Stimulated activated naive CD8-positive, alpha-beta T cell treated with anti-CD3 and anti-CD28 coated beads, Interleukin-15, Interleukin-2, amounts not matched to agents 100 ng/mL and 50 ng/mL, for 24 hours (primary cell): ENCODE results near the gene GPN3.
"Not testable (repeated sequence)": the region's sequence is repeated elsewhere in the genome, so short reads cannot be mapped to it uniquely, and the experiment has no call there.

Experiments used
- H3K27ac Mint-ChIP-seq: one replicate; pipeline ENCODE4 v1.8.0; 2021; ENCODE audit warnings: mild to moderate bottlenecking, mixed read lengths
- H3K27me3 Mint-ChIP-seq: one replicate; pipeline ENCODE4 v1.8.0; 2021; ENCODE audit warnings: mixed read lengths
- H3K36me3 Mint-ChIP-seq: one replicate; pipeline ENCODE4 v1.8.0; 2021; ENCODE audit warnings: low read depth, mixed read lengths
- H3K4me1 Mint-ChIP-seq: one replicate; pipeline ENCODE4 v1.8.0; 2021; ENCODE audit warnings: low read depth, mixed read lengths
- H3K4me3 Mint-ChIP-seq: one replicate; pipeline ENCODE4 v1.8.0; 2021; ENCODE audit warnings: mild to moderate bottlenecking, mixed read lengths
- H3K9me3 Mint-ChIP-seq: one replicate; pipeline ENCODE4 v1.8.0; 2021; ENCODE audit warnings: mixed read lengths

The GPN3 gene

GRCh38 chr12:110465024-110465423 lies 3.0 kb downstream of the GPN3 start:
- Mint-ChIP-seq H3K36me3 (peaks cover 51% of the 10 kb centered on the region), H3K27ac (no peak overlapping the region), H3K9me3 (no peaks in the 10 kb centered on the region), H3K4me1 (peaks cover 40% of the 10 kb centered on the region), H3K27me3 (no peaks in the 10 kb centered on the region), H3K4me3 (no peak overlapping the region)

GRCh38 chr12:110461189-110461588 lies 6.9 kb downstream of the GPN3 start:
- not testable (repeated sequence) for H3K9me3 Mint-ChIP-seq, H3K27ac Mint-ChIP-seq, H3K27me3 Mint-ChIP-seq, H3K4me3 Mint-ChIP-seq
- H3K36me3 Mint-ChIP-seq = peaks cover 55% of the 10 kb centered on the region
- peaks cover 12% of the 10 kb centered on the region for H3K4me1 Mint-ChIP-seq

- Mint-ChIP-seq H3K4me3 (no peak overlapping the region), H3K36me3 (peaks cover 52% of the 10 kb centered on the region), H3K9me3 (no peaks in the 10 kb centered on the region), H3K4me1 (peaks cover 8% of the 10 kb centered on the region), H3K27ac (no peak overlapping the region), H3K27me3 (no peaks in the 10 kb centered on the region)
Measured at GRCh38 chr12:110458756-110459155, 9.3 kb downstream of the GPN3 start.

GRCh38 chr12:110453569-110454296 lies 14.3 kb downstream of the GPN3 start:
- H3K27ac Mint-ChIP-seq = no peak overlapping the region
- no peaks in the 10 kb centered on the region for H3K9me3 Mint-ChIP-seq
- H3K4me3 Mint-ChIP-seq = no peak overlapping the region
- H3K36me3 Mint-ChIP-seq = peaks cover 56% of the 10 kb centered on the region
- peaks cover 27% of the 10 kb centered on the region for H3K4me1 Mint-ChIP-seq
- H3K27me3 Mint-ChIP-seq = no peaks in the 10 kb centered on the region

- peaks cover 62% of the 10 kb centered on the region for H3K36me3 Mint-ChIP-seq
- no peaks in the 10 kb centered on the region for H3K9me3 Mint-ChIP-seq
- peaks cover 44% of the 10 kb centered on the region for H3K4me1 Mint-ChIP-seq
- peak overlapping the region; percentile 100 for H3K27ac Mint-ChIP-seq
- no peaks in the 10 kb centered on the region for H3K27me3 Mint-ChIP-seq
- H3K4me3 Mint-ChIP-seq = no peak overlapping the region
Measured at GRCh38 chr12:110451263-110451662, 16.8 kb downstream of the GPN3 start.

- H3K4me1 Mint-ChIP-seq = peaks cover 47% of the 10 kb centered on the region
Measured at GRCh38 chr12:110449799-110450497, 18.1 kb downstream of the GPN3 start, which contains the start of gene ARPC3. Gene ARPC3, minus strand, starts transcription at chr12:110450337. Its CDS starts 77 bp downstream, at chr12:110450260.

GRCh38 chr12:110444455-110444854 lies 23.6 kb downstream of the GPN3 start:
- Mint-ChIP-seq H3K27me3 (no peaks in the 10 kb centered on the region), H3K4me3 (no peak overlapping the region), H3K4me1 (peaks cover 41% of the 10 kb centered on the region), H3K27ac (peak overlapping the region; percentile 19), H3K36me3 (peaks cover 53% of the 10 kb centered on the region), H3K9me3 (no peaks in the 10 kb centered on the region)

More at GRCh38 chr12:110449799-110450497, 18.1 kb downstream of the GPN3 start, which contains the start of gene ARPC3:
- H3K9me3 Mint-ChIP-seq = no peaks in the 10 kb centered on the region
- peak within 1 kb of the TSS; percentile 99 for H3K4me3 Mint-ChIP-seq
- peaks cover 62% of the 10 kb centered on the region for H3K36me3 Mint-ChIP-seq
- H3K27ac Mint-ChIP-seq = peak within 1 kb of the TSS; percentile 100
- no peaks in the 10 kb centered on the region for H3K27me3 Mint-ChIP-seq

GRCh38 chr12:110436231-110436630 lies 31.8 kb downstream of the GPN3 start:
- Mint-ChIP-seq H3K4me1 (peaks cover 9% of the 10 kb centered on the region), H3K27ac (no peak overlapping the region), H3K27me3 (no peaks in the 10 kb centered on the region), H3K4me3 (no peak overlapping the region), H3K9me3 (no peaks in the 10 kb centered on the region), H3K36me3 (peaks cover 50% of the 10 kb centered on the region)

GRCh38 chr12:110431957-110432587 lies 36.0 kb downstream of the GPN3 start:
- Mint-ChIP-seq H3K4me1 (peaks cover 10% of the 10 kb centered on the region), H3K4me3 (no peak overlapping the region), H3K27ac (no peak overlapping the region), H3K36me3 (peaks cover 28% of the 10 kb centered on the region), H3K27me3 (no peaks in the 10 kb centered on the region), H3K9me3 (no peaks in the 10 kb centered on the region)

GRCh38 chr12:110429676-110430075 lies 38.4 kb downstream of the GPN3 start:
- not testable (repeated sequence) for H3K27me3 Mint-ChIP-seq, H3K9me3 Mint-ChIP-seq, H3K4me1 Mint-ChIP-seq, H3K36me3 Mint-ChIP-seq, H3K4me3 Mint-ChIP-seq, H3K27ac Mint-ChIP-seq

GRCh38 chr12:110426406-110426805 lies 41.7 kb downstream of the GPN3 start:
- H3K27me3 Mint-ChIP-seq = no peaks in the 10 kb centered on the region
- no peaks in the 10 kb centered on the region for H3K36me3 Mint-ChIP-seq
- no peak overlapping the region for H3K27ac Mint-ChIP-seq
- H3K4me1 Mint-ChIP-seq = peaks cover 3% of the 10 kb centered on the region
- no peaks in the 10 kb centered on the region for H3K9me3 Mint-ChIP-seq
- no peak overlapping the region for H3K4me3 Mint-ChIP-seq

GRCh38 chr12:110424237-110424636 lies 43.8 kb downstream of the GPN3 start:
- Mint-ChIP-seq H3K36me3 (no peaks in the 10 kb centered on the region), H3K4me3 (no peak overlapping the region), H3K9me3 (no peaks in the 10 kb centered on the region), H3K27me3 (no peaks in the 10 kb centered on the region), H3K4me1 (no peaks in the 10 kb centered on the region), H3K27ac (no peak overlapping the region)

- Mint-ChIP-seq H3K27ac (no peak overlapping the region), H3K4me3 (no peak overlapping the region), H3K36me3 (no peaks in the 10 kb centered on the region), H3K4me1 (no peaks in the 10 kb centered on the region), H3K27me3 (no peaks in the 10 kb centered on the region), H3K9me3 (no peaks in the 10 kb centered on the region)
Measured at GRCh38 chr12:110421701-110422100, 46.4 kb downstream of the GPN3 start.

- H3K9me3 Mint-ChIP-seq = no peaks in the 10 kb centered on the region
- no peaks in the 10 kb centered on the region for H3K36me3 Mint-ChIP-seq
- H3K4me1 Mint-ChIP-seq = no peaks in the 10 kb centered on the region
- H3K4me3 Mint-ChIP-seq = no peak overlapping the region
- no peak overlapping the region for H3K27ac Mint-ChIP-seq
- no peaks in the 10 kb centered on the region for H3K27me3 Mint-ChIP-seq
Measured at GRCh38 chr12:110421159-110421661, 46.8 kb downstream of the GPN3 start.

GRCh38 chr12:110420644-110421043 lies 47.4 kb downstream of the GPN3 start:
- not testable (repeated sequence) for H3K4me1 Mint-ChIP-seq, H3K36me3 Mint-ChIP-seq, H3K9me3 Mint-ChIP-seq, H3K27ac Mint-ChIP-seq, H3K27me3 Mint-ChIP-seq, H3K4me3 Mint-ChIP-seq
